Esophagus mucosa (tissue), 1 donor: ENCODE data around the gene SLC37A1. TPM values are rescaled to one million over a fixed set of nuclear protein-coding genes. Genes with fewer than 3 reads are reported as not detected.
"Not testable (repeated sequence)": the region's sequence is repeated elsewhere in the genome, so short reads cannot be mapped to it uniquely, and the experiment has no call there.

ENCODE experiments used
- ATAC-seq: fragments of 200-7000 bp; cut with Tn5 transposase; one replicate; pipeline ENCODE4 v1.9.1; 2020
- total RNA-seq: library from RNA; stranded (reverse); gene quantifications from one replicate; pipeline ENCODE4 v1.2.4, GENCODE V29; 2023
- donor health status: DM: yes; HTN: yes; CAD: no.

Gene SLC37A1
- total RNA-seq, 1 donor from 2014 or later = 13.9 TPM

DNA sequence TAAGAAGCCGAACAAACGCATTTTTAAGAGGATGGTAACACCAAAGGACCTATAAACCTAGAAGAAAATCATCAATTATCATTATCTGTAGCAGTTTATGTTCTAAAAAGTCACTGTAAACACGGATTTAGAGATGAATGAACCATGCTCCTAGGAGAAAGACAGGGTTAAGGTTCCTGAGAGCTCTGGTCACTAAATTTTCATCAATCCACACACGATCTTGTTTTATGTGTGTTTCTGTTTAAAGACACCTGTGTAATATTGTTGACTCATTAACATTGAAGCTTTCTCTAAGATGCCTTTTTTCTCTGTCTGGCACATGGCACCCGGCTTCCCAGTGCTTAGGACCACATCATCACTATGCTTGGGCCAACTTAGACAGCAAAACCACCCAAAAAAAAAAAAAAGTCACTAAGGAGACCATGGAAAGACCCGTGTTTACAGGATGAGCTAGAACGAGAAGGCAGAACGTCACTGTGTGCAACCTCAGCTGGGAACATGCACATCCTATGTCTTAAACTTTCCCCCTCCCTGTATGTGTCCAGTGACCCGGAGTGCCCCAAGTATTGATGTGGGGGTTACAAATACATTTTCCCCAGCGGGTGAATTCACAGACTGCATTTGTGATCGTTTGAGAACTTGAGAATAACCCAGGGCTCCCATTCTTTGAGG, 84.0 kb downstream of the SLC37A1 start:
- ATAC-seq = no peak

DNA sequence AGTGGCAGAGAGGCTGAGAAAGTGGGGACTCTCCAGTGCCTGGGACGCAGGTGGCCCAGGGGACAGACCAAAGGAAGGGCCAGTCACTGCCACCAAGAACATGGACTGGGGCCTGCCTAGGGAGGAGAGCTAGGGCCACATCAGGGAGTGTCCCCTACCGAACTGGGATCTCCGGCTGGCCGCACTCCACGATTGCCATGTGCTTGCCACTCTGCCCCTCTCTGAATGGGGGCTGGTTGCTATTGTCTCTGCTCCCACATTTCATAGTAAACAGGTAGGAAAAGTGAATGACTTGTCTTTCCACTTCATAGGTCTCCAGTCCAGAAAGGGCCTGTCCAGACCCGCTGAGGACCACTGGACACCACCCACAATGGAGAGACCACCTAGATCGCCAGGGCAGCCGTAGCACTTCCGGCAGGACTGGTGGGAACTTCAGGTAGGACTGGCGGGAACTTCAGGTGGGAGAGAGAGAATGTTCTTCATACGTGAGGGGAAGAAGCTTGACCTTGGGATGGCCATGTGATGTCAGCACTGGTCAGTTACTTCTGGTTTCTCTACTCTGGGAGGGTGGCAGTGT, 84.6 kb downstream of the SLC37A1 start:
- ATAC-seq = no peak

DNA sequence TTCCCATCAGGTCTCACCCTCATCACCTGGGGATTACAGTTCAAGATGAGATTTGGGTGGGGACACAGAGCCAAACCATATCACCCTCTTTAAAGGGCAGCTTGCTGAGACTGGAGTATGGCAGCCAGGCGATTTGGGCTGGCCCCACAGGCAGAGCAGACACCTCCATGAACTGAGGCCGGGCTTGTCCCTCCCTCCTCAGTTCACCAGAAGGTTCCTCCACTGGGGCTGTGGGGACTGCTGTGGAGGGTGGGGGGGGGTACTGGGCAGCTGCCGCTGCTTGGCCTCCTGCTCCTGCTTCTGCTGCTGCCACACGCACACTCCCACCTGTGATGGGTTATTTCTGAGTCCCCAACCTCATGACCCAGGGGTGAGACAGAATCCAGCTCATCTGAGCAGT, 85.8 kb downstream of the SLC37A1 start:
- no peak for ATAC-seq

DNA sequence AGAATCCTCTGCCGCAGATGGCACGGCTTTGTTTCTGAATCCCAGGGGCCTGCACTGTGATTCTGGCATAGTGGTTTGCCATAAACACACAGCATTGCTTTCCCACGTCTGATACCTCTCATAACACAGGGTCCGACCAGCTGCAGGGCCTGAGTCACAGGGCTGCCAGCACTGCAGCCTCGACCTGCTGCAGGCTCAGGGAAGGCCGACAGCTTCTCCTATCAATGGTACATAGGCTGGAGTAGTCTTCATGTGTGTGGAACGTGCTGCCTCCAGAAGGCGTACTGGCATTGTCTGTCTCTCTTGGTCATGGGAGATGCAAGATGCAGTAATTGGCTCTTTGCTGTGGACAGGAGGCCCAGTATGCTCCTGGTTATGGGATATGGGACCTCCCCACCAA, 86.3 kb downstream of the SLC37A1 start:
- ATAC-seq = no peak

DNA sequence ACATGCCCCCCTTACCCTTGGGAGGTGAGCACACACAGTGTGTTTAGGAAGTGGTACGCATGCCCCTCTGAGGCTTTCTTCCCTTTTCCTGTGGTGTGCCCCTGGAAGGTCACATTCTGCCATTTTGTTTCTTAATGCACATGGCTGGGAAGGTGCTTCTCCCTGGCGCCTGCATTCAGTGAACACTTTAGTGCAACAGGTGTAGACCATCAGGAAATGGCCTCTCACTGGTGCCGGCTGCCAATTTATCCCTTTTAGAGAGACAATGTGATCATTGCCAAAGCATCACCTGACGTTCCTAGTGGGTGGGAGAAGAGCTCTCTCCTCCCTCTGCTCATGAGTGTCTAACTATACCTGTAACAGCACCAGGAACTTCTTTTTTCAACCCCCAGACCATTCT, 88.0 kb downstream of the SLC37A1 start:
- ATAC-seq = no peak

DNA sequence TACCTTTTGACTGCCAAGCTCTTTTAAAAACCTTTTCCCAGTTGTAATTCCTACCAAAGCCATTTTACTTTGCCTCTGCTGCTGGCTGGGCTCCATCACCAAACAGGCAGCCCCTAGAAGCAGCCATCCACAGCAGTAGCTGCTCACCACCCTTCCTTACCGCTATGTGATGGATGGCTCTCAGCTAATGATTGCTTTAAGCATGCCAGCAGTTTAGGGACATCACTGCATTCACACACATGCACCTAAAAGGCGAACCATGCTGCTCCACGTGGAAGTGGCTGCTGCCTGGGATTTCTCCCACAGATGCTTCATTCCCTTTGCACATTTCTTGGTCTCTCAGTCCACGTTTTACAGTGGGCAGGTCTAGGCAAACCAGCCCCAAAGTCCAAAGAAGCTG, 93.5 kb downstream of the SLC37A1 start:
- no peak for ATAC-seq

DNA sequence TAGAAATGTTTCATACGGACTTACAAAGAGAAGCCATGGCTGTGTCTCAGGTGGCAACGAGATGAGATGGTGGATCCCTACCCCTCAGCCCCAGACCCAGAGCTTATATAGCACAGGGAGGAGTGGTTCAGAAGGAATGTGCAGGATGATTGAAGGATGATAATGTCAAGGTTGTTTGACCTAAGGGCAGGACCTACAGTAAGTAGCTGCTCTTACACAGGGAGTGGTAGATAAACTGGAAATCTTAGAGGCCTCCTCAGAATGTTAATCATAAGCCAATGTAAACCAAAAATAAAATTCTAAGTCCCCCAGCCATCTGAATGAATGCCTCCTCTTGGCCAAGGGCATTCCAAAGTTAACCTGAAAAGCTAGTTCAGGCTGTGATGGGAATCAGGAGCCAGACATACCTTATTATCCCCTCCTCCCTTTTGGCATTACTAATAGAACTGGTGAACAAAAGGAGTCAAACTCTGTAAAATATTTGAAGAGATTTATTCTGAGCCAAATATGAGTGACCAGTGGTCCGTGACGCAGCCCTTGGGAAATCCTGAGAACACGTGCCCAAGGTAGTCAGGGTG, 94.0 kb downstream of the SLC37A1 start:
- peak; percentile 64 for ATAC-seq

DNA sequence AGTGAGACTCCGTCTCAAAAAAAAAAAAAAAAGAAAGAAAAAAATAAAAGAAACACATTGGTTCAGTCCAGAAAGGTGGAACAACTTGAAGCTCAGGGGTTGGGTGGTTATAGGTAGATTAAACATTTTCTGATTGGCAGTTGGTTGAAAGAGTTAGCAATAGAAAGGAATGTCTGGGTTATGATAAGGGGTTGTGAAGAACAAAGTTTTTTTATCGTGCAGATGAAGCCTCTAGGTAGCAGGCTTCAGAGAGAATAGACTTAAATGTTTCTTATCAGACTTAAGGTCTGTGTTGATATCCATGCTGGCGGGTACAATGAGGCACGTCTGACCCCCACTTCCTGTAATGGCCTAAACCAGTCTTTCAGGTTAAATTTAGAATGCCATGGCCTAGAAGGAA, 94.8 kb downstream of the SLC37A1 start:
- no peak for ATAC-seq

DNA sequence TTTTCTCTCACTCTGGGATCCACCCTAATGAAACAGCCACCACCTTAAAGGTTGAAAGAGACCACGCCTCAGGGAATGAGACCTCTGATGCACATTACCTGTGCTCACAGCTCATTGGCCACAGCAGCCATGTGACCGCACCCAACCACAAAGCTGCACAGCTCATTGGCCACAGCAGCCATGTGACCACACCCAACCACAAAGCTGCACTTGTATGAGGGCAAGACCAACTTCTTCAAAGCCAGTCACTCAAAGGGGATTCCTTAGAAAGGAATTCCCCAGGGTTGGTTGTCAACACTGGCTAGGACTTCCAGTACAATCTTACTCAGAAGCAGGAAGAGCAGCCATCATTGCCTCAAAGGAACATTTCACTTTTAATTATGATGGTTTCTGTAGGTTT, 96.2 kb downstream of the SLC37A1 start:
- ATAC-seq = no peak

DNA sequence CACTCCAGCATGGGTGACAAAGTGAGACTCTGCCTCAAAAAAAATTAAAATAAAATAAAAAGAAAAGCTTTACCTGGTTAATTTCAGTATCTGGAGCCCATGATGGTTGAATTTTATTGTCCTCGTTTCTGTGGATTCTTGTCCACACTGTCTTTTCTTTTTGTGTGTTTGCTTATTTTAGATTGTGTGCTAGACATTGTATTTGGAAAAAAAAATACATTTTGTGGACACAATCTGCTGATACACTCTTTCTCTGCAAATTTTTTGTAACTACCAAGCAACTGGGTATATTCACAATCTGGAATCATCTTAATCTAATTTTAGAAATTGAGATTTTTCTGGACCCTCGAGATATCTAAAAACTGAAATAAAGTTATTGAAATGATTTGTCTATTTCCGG, 98.2 kb downstream of the SLC37A1 start:
- no peak for ATAC-seq

DNA sequence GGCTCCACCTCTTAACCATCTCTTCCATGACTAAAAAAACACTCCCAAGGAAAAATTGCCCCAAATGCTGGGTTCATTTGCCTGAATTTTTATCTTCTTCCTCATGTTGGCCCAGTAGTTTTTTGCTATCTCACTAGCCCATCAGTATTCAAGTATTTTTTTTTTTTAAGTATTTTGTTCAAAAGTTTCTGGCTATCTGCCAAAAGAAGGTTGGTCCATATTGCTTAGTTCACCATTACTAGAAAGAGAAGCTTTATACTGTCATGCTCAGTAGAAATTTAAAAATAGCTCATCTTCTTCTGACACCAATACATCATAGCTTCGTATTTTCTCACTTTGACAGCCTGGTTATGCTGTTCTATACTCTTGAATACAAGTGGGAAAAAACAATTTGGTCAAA, 98.7 kb downstream of the SLC37A1 start:
- no peak for ATAC-seq

DNA sequence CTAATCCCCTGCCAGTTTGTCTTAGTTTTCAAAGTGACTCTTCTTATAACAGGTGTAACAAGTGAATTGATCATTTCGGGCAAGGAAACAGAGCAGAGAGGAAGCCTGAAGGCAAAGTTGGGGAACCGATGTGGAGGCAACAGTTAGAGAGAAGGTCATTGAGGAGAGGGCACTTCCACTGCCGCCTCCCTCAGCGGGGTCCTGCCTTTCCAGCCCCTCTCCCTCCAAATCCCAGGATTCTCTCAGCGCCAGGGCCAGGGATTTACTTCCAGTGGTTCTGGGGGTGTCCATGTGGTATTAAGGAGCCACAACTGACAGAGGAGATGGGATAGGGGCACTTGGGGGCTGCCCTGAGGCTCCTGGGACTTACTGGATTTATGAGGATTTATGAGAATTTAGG, 100.1 kb downstream of the SLC37A1 start:
- no peak for ATAC-seq

DNA sequence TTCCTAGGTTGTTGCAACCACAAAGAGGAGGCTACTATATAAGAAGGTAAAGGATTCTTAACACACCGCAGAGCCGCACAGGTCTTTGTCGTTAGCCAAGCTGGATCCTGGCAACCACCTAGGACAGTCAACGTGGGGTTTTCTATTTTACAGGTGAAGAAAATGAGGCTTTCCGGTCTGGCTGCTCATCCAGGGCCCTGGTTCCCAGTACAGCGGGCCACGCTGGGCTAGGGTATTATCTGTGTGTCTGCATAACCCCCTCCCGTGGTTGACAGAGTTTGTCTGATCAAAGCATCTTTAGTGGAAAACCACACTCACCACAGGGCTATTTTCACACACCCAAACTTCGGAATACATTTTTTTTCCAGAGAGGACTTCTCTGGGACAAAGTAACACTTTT, 100.7 kb downstream of the SLC37A1 start:
- ATAC-seq = no peak

DNA sequence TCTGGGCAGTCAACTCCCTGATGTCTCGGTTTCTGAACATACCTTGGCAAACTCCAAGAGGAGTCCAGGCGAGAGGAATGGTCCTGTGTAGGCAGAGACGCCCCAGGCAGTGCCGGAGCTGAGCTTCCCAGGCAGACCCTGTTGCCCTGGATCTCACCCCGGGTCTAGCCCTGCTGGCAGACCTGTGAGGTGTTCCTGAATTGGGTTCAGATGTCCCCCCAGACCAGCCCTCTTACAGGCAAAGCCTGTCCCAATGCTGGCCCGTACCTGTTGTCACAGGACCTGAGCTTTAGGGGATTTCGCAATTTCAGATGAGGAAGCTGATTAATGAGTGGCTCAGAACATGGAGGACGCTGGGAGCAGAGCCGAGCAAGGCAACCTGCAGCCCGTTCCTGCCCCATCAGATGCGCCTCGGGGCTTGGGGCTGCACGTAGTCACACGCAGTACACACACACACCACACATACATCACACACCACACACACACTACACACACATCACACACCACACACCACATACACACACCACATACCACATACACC, 101.2 kb downstream of the SLC37A1 start:
- ATAC-seq = peak; percentile 90

DNA sequence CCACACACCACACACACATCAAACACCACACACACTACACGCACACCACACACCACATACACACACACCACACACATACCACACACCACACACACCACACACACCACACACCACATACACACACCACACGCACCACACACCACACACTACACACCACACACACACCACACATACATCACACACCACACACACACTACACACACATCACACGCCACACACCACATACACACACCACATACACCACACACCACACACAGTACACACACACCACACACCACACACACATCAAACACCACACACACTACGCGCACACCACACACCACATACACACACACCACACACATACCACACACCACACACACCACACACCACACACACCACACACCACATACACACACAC, 101.7 kb downstream of the SLC37A1 start:
- ATAC-seq = not testable (repeated sequence)

DNA sequence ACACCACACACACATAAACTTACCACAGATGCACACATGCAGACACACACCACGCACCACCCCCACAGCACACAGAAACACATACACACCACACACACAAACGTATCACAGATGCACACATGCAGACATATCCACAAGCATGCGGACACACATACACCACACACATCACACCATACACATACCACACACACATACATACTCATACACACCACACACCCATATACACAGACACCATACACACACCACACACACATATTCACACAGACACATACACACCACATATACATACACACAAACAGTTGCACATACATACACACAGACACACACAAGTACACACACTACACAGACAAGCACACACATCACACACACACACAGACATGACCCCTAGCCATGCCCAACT, 102.3 kb downstream of the SLC37A1 start:
- no peak for ATAC-seq

DNA sequence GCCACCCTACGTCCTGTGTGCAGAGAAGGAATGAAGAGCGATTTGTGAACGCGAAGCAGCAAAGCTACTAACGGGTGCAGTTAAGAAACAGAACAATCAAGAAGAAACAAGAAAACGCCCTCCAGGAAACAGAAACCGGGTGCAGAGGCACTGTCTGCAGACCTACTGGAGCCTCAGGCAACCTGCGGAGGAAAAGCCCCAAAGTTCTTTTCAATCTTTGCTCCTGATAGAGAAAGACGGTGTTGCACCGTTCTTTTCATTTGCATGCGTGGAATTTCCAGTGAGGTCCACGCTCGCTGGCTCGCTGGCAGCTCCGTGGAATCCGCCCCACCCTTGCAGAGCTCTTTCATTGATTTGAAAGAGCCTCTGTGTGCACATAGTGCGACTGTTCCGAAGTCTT, 102.8 kb downstream of the SLC37A1 start:
- no peak for ATAC-seq

DNA sequence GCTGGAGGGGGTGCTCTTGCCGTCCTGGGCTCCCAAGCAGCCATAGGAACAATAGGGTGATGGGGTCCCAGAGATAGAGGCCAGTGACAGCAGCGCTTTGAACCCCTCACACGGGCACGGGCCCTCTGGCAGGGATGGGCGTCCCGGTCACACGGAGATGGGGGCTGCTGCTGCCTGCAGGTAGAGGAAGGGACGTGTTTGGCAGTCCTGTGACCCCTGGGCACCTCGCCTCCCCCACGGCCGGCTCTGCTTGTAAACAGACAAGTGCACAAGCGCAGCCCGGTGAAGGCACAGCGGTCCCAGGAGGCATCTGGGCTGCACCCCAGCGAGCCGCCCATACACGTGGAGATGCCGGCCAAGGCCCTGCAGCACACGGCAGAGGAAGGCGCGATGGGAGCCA, 103.3 kb downstream of the SLC37A1 start:
- no peak for ATAC-seq

DNA sequence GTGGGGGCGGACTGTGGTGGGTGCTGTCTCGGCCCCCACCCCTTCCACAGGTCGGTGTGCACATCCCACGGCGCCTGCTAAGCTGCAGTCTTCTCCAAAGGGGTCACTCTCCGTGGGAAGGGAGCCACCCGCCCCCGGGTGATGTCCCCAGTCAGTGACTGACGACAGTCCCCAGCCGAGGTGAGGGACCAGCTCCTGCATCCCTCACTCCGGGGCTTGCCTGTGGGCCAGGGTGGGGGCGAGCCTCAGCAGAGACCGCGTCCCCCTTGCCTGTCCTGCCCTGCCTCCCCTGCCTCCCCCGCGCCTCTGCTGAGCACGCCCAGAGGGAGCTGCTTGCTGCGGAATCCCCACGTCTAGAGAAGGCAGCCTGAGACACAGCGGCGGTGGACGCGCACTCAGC, 103.8 kb downstream of the SLC37A1 start:
- no peak for ATAC-seq

DNA sequence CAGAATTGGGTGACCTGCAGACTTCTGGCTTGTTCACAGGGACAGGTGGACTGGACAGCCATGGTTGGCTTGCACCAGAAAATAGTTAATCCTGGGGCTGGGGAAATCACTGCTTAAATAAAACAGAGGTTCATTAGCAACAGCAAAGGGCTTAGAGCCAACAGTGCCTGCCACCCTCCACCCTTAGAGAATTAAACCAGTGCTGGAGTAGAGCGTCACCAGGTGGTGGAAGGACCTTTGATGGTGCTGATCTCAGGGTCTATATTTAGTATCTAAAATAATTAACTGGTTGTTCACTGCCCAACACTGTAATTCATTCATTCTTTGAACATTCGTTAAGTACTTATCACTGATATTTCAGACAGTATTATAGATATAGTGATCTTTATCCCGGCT, 105.1 kb downstream of the SLC37A1 start:
- no peak for ATAC-seq

DNA sequence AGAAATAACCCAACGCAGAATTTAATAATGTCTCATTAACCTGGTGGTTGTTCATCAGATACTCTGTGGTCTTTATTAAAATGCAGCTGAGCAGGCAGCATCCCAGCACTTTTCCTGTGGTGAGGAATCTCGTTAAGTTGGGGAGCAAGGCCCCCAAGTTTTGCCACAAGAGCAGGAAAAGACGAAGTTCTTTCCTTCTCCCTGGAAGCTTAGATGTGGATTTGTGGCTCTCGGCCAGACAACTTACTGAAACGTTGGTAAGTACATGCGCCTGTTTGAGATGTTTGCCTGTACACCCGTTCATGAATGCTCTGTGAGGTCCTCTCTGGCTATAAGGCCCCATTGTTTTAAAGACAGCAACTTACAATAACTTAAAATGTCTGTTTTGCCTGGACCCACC, 105.5 kb downstream of the SLC37A1 start:
- no peak for ATAC-seq

DNA sequence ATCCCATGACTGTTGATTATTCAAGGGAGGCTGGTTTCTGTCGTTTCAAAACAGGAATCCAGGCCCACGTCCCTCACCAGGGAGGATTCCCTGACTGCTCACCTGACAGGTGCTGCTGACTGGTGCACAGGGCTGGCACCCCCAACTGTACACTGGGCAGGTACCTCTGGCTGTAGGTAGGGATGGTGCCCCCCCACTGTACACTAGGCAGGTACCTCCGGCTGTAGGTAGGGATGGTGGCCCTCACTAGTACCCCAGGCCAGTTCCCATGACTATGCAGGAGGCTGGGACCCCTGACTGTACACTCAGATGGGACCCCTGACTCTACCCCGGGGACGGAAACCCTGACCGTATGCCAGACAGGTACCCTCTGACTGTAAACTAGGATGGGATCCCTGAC, 106.2 kb downstream of the SLC37A1 start:
- ATAC-seq = no peak

DNA sequence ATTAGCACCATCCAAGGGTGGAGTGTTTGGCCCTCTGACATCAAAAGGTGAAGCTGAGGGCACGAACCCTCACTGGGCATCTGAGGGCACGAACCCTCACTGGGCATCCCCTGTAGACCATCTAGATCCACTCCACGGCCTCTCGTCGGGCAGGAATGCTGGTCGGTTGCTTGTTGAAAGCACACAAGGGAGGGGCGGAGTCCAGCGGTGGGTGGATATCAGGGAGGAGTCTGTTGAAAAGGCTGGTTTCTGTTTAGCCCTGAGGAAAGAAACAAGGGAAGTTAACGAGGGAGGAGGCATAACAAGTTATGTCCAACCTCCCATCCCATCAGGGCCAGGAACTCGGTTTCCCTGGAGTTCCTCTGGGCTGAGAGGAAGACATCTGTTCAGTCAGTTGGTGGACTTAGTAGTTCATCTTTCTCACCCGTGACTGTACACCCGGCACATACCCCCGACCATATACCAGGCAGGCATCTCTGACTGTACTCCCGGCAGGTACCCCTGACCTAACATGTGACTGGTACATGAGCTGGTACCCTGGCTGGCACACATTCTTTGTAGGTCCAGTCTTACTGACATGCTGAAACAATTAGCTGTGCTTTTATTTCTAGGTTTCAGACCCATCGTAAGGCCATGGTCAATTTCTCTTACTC, 107.6 kb downstream of the SLC37A1 start:
- peak; percentile 67 for ATAC-seq

DNA sequence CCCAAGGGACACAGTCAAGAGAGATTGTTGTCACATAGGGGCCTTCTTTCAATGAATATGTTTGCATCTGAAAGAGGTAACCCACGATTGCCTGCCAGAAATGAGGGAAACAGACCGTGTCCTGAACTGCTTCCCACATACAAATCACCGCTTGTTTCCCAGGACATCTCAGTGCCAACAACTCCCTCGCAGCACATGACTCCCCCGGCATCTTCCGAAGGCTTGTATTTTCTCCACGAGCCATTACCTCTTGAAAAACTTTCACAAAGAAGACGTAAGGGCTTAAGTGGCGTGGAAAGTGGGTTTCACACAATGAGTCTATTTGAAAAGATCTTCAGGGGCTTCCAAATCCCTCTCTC, 108.1 kb downstream of the SLC37A1 start:
- ATAC-seq = no peak
